Fibroblast of lung (primary cell): ENCODE results near the gene C6orf62.

ENCODE experiments used
- CTCF ChIP-seq, 2 donors: IDR thresholded peaks in 1 of 2; conservative IDR thresholded peaks in 1 of 2; 1 replicate in 1 of 2; 2 replicates in 1 of 2; pipeline ENCODE4 v1.5.1; 2011 to 2012; ENCODE audit warnings: low read length in 2 of 2, control low read depth in 1 of 2, inconsistent platforms in 1 of 2, low read depth in 1 of 2, mild to moderate bottlenecking in 1 of 2
- EZH2 ChIP-seq: IDR thresholded peaks from 2 replicates; pipeline ENCODE4 v1.5.1; 2012; ENCODE audit warnings: low read length, control low read depth, mild to moderate bottlenecking; ENCODE audit errors: missing control alignments

- TF ChIP-seq EZH2 (no peak), CTCF (conservative IDR thresholded peaks at IDR 0.05 in 1 of 2, IDR thresholded peaks at IDR 0.05 in 1 of 2; ENCODE audit: low read depth in 1 of 2, low read length in 2 of 2) (no peak)
Observed at GRCh38 chr6:24655215-24655614, 63.7 kb downstream of the C6orf62 start.
